Fibroblast of pulmonary artery (primary cell): Measurements from ENCODE around the gene NOL7.

Experiments
- DNase-seq: peaks from one replicate; pipeline ENCODE4 v3.0.0-alpha.2; 2010; ENCODE audit warnings: low read depth
- H3K4me3 ChIP-seq: replicated peaks from 2 replicates; pipeline ENCODE4 v1.5.1; 2011; ENCODE audit warnings: low read depth, mild to moderate bottlenecking, control low read depth, low read length, moderate library complexity
- CTCF ChIP-seq: IDR thresholded peaks from 2 replicates; pipeline ENCODE4 v1.5.1; 2011; ENCODE audit warnings: mild to moderate bottlenecking, control low read depth, low read length, inconsistent platforms; ENCODE audit errors: missing control alignments

NOL7 gene

GRCh38 chr6:13641315-13641714 is 26.2 kb downstream of the NOL7 start:
- no peak overlapping the region for H3K4me3 ChIP-seq
- peak; percentile 50 for DNase-seq
- TF ChIP-seq CTCF = no peak

- no peak for TF ChIP-seq CTCF
- DNase-seq = no peak
- no peak overlapping the region for H3K4me3 ChIP-seq
Observed at GRCh38 chr6:13643125-13643524, 28.0 kb downstream of the NOL7 start.

- no peak overlapping the region for H3K4me3 ChIP-seq
- TF ChIP-seq CTCF = no peak
- no peak for DNase-seq
Observed at GRCh38 chr6:13648850-13649249, 33.7 kb downstream of the NOL7 start.

GRCh38 chr6:13649393-13649792 is 34.3 kb downstream of the NOL7 start:
- TF ChIP-seq CTCF = no peak
- H3K4me3 ChIP-seq = no peak overlapping the region
- DNase-seq = no peak

GRCh38 chr6:13653296-13653695 is 38.2 kb downstream of the NOL7 start:
- no peak for TF ChIP-seq CTCF
- peak; percentile 43 for DNase-seq

GRCh38 chr6:13654496-13654895 is 39.4 kb downstream of the NOL7 start:
- peak; percentile 21 for DNase-seq
- no peak overlapping the region for H3K4me3 ChIP-seq
- TF ChIP-seq CTCF = no peak

More at GRCh38 chr6:13653296-13653695, 38.2 kb downstream of the NOL7 start:
- no peak overlapping the region for H3K4me3 ChIP-seq

GRCh38 chr6:13655700-13656099 is 40.6 kb downstream of the NOL7 start:
- no peak for TF ChIP-seq CTCF

More at GRCh38 chr6:13655700-13656099, 40.6 kb downstream of the NOL7 start:
- H3K4me3 ChIP-seq = no peak overlapping the region
- no peak for DNase-seq
